Measurements from ENCODE around the gene ATP2B2. TPM values are rescaled to one million over a fixed set of nuclear protein-coding genes. Genes with fewer than 3 reads are reported as not detected.

Gene ATP2B2
- total and polyA plus RNA-seq, 8 donors = 0.11 to 0.75 (median 0.21) TPM

GRCh38 chr3:10413041-10413440, 92.3 kb downstream of the ATP2B2 start:
- FAIRE-seq = no peak
- no peaks in the 10 kb centered on the region for H3K27me3 ChIP-seq
- 79 to 87% methylated on average over 4 of the region's 4 CpGs for WGBS, 2 donors
- no peaks in the 10 kb centered on the region for H3K9me3 ChIP-seq
- H3K27ac ChIP-seq = no peak overlapping the region
- no peaks in the 10 kb centered on the region for H3K36me3 ChIP-seq
- H3K4me3 ChIP-seq = no peak overlapping the region
- no peaks in the 10 kb centered on the region for H3K4me1 ChIP-seq
- intact Hi-C loops (cut with DNase I) = loop anchor here in 1 of 3 donors (10.0 kb wide), 1 partner anchor 332 kb away; no protein-coding TSS in a partner anchor
- ATAC-seq = no peak
- TF ChIP-seq CTCF (IDR thresholded peaks at IDR 0.05) = no peak
- no peak for DNase-seq

GRCh38 chr3:10411598-10412332, 93.6 kb downstream of the ATP2B2 start:
- FAIRE-seq (no peak), DNase-seq (no peak), ATAC-seq (no peak)
- no peak overlapping the region for H3K27ac ChIP-seq
- 84 to 87% methylated on average over 9 of the region's 9 CpGs for WGBS, 2 donors
- no peaks in the 10 kb centered on the region for H3K9me3 ChIP-seq
- no peak overlapping the region for H3K4me3 ChIP-seq
- intact Hi-C loops (cut with DNase I) = loop anchor here in 1 of 3 donors (10.0 kb wide), 1 partner anchor 333 kb away; no protein-coding TSS in a partner anchor
- H3K36me3 ChIP-seq = no peaks in the 10 kb centered on the region
- H3K4me1 ChIP-seq = no peaks in the 10 kb centered on the region
- no peaks in the 10 kb centered on the region for H3K27me3 ChIP-seq
- TF ChIP-seq CTCF (IDR thresholded peaks at IDR 0.05) = no peak

- no peak for TF ChIP-seq CTCF (IDR thresholded peaks at IDR 0.05)
- FAIRE-seq (no peak), ATAC-seq (no peak), DNase-seq (no peak)
- intact Hi-C loops (cut with DNase I) = loop anchor here in 1 of 3 donors (10.0 kb wide), 1 partner anchor 334 kb away; no protein-coding TSS in a partner anchor
- WGBS, 2 donors = 77 to 84% methylated on average over 21 of the region's 21 CpGs
- no peaks in the 10 kb centered on the region for H3K36me3 ChIP-seq
- H3K9me3 ChIP-seq = no peaks in the 10 kb centered on the region
- H3K4me3 ChIP-seq = no peak overlapping the region
- no peaks in the 10 kb centered on the region for H3K27me3 ChIP-seq
- no peak overlapping the region for H3K27ac ChIP-seq
- H3K4me1 ChIP-seq = no peaks in the 10 kb centered on the region
These were observed 94.9 kb downstream of the ATP2B2 start for GRCh38 chr3:10410383-10411002.

- TF ChIP-seq CTCF (IDR thresholded peaks at IDR 0.05) = no peak
- FAIRE-seq = no peak
- no peaks in the 10 kb centered on the region for H3K36me3 ChIP-seq
- 76 to 87% methylated on average over 8 of the region's 8 CpGs for WGBS, 2 donors
- H3K9me3 ChIP-seq = no peaks in the 10 kb centered on the region
- no peak overlapping the region for H3K27ac ChIP-seq
- intact Hi-C loops (cut with DNase I) = no loop called here
- H3K4me3 ChIP-seq = no peak overlapping the region
- no peak for DNase-seq
- ATAC-seq = no peak
- no peaks in the 10 kb centered on the region for H3K27me3 ChIP-seq
- H3K4me1 ChIP-seq = no peaks in the 10 kb centered on the region
These were observed 96.7 kb downstream of the ATP2B2 start for GRCh38 chr3:10408680-10409079.

GRCh38 chr3:10407361-10407760, 98.0 kb downstream of the ATP2B2 start:
- FAIRE-seq (no peak), ATAC-seq (no peak), DNase-seq (peak in 1 of 6 donors; percentile 28)
- H3K4me3 ChIP-seq = no peak overlapping the region
- H3K36me3 ChIP-seq = no peaks in the 10 kb centered on the region
- no peak overlapping the region for H3K27ac ChIP-seq
- no peak for TF ChIP-seq CTCF (IDR thresholded peaks at IDR 0.05)
- H3K9me3 ChIP-seq = no peaks in the 10 kb centered on the region
- H3K4me1 ChIP-seq = no peaks in the 10 kb centered on the region
- no peaks in the 10 kb centered on the region for H3K27me3 ChIP-seq
- 75 to 79% methylated on average over 8 of the region's 8 CpGs for WGBS, 2 donors
- intact Hi-C loops (cut with DNase I) = no loop called here

Data from pancreas (tissue), 10 donors.